Thoracic aorta (tissue), 2 donors: Measurements from ENCODE around the gene ZBTB21. TPM values are rescaled to one million over a fixed set of nuclear protein-coding genes. Genes with fewer than 3 reads are reported as not detected.

Experiments used
- ATAC-seq: fragments of 150-250 bp; one replicate; pipeline ENCODE4 v1.8.0; 2017; ENCODE audit warnings: low read depth; ENCODE audit not compliant: insufficient number of reproducible peaks, low FRiP score
- DNase-seq: peaks from one replicate; pipeline ENCODE4 v3.0.0-alpha.2; 2020; ENCODE audit warnings: low spot score
- H3K27ac ChIP-seq, 2 donors: fragments of 200-600 bp; sonication (generic); 1 replicate in 1 of 2; 2 replicates in 1 of 2; pipeline ENCODE4 v1.5.1; 2016; ENCODE audit warnings: mild to moderate bottlenecking in 2 of 2, moderate library complexity in 2 of 2
- H3K27me3 ChIP-seq: fragments of 200-600 bp; sonication (generic); replicated peaks from 2 replicates; pipeline ENCODE4 v1.6.0; 2016; ENCODE audit warnings: mild to moderate bottlenecking; ENCODE audit not compliant: insufficient read depth
- H3K36me3 ChIP-seq: fragments of 200-600 bp; sonication (generic); one replicate; pipeline ENCODE4 v1.5.1; 2016
- H3K4me1 ChIP-seq, 2 donors: fragments of 200-600 bp; sonication (generic); 1 replicate in 1 of 2; 2 replicates in 1 of 2; pipeline versions ENCODE4 v1.5.1 to v1.6.0; 2016; ENCODE audit warnings: low read depth in 2 of 2, mild to moderate bottlenecking in 1 of 2; ENCODE audit not compliant: control insufficient read depth in 1 of 2
- H3K4me3 ChIP-seq: fragments of 200-600 bp; sonication (generic); 2 replicates; pipeline ENCODE4 v1.5.1; 2016; ENCODE audit warnings: mild to moderate bottlenecking
- H3K9me3 ChIP-seq: fragments of 200-600 bp; sonication (generic); 2 replicates; pipeline ENCODE4 v1.5.1; 2016
- CTCF ChIP-seq: fragments of 200-600 bp; sonication (generic); IDR thresholded peaks from one replicate; pipeline ENCODE4 v1.5.1; 2019; ENCODE audit warnings: antibody characterized with exemption
- total RNA-seq, 2 donors: library from RNA; depleted of rRNA; stranded (reverse); fragments of >200 nt; gene quantifications; one replicate each; pipeline versions ENCODE4 v1.1.0 to v1.2.3, GENCODE V29; 2016

Gene ZBTB21
- total RNA-seq = 10 to 100 TPM; 16.5 to 23.8 TPM

GRCh38 chr21:42009831-42010506 is at the start of gene ZBTB21:
TSS of gene ZBTB21 (minus strand) at chr21:42010360. CDS start at chr21:41994095, 16,265 bp downstream.
- Histone ChIP-seq H3K4me1 (peaks cover 0 to 32% of the 10 kb centered on the region in 2 donors), H3K27ac (peak within 1 kb of the TSS; percentile 98), H3K9me3 (no peaks in the 10 kb centered on the region), H3K4me3 (peak within 1 kb of the TSS; percentile 83), H3K36me3 (no peaks in the 10 kb centered on the region), H3K27me3 (no peaks in the 10 kb centered on the region)
- ATAC-seq (peak; percentile 82), DNase-seq (peak; percentile 95)
- no peak for TF ChIP-seq CTCF

- no peak for ATAC-seq
- no peaks in the 10 kb centered on the region for H3K9me3 ChIP-seq
- no peaks in the 10 kb centered on the region for H3K36me3 ChIP-seq
- H3K27ac ChIP-seq = no peak overlapping the region
- no peak for DNase-seq
- TF ChIP-seq CTCF = no peak
- H3K4me1 ChIP-seq = peaks cover 4 to 40% of the 10 kb centered on the region in 2 donors
- H3K4me3 ChIP-seq = no peak overlapping the region
- H3K27me3 ChIP-seq = no peaks in the 10 kb centered on the region
Observed at GRCh38 chr21:42059721-42060120, 49.6 kb upstream of the ZBTB21 start.

GRCh38 chr21:42059141-42059540 is 49.0 kb upstream of the ZBTB21 start:
- no peak for DNase-seq
- Histone ChIP-seq H3K27me3 (no peaks in the 10 kb centered on the region), H3K27ac (no peak overlapping the region)

GRCh38 chr21:42058631-42059111 is 48.5 kb upstream of the ZBTB21 start:
- Histone ChIP-seq H3K36me3 (no peaks in the 10 kb centered on the region), H3K4me3 (no peak overlapping the region), H3K4me1 (peaks cover 4 to 40% of the 10 kb centered on the region in 2 donors), H3K27ac (peak overlapping the region; percentile 83 to 86), H3K9me3 (no peaks in the 10 kb centered on the region), H3K27me3 (no peaks in the 10 kb centered on the region)
- DNase-seq = no peak
- ATAC-seq = no peak
- TF ChIP-seq CTCF = no peak

More at GRCh38 chr21:42059141-42059540, 49.0 kb upstream of the ZBTB21 start:
- no peaks in the 10 kb centered on the region for H3K36me3 ChIP-seq
- TF ChIP-seq CTCF = no peak
- H3K9me3 ChIP-seq = no peaks in the 10 kb centered on the region
- ATAC-seq = no peak
- H3K4me3 ChIP-seq = no peak overlapping the region
- peaks cover 4 to 40% of the 10 kb centered on the region in 2 donors for H3K4me1 ChIP-seq

GRCh38 chr21:42057851-42058437 is 47.8 kb upstream of the ZBTB21 start:
- TF ChIP-seq CTCF = no peak
- no peak overlapping the region for H3K4me3 ChIP-seq
- ATAC-seq (no peak), DNase-seq (no peak)
- no peaks in the 10 kb centered on the region for H3K9me3 ChIP-seq
- peaks cover 4 to 40% of the 10 kb centered on the region in 2 donors for H3K4me1 ChIP-seq
- H3K36me3 ChIP-seq = no peaks in the 10 kb centered on the region
- H3K27me3 ChIP-seq = no peaks in the 10 kb centered on the region
- peak overlapping the region; percentile 83 to 86 for H3K27ac ChIP-seq
